SW 1271 (cell line): Measurements from ENCODE around the gene POF1B.

ENCODE experiments used
- DNase-seq, 2 experiments: peaks; one replicate each; lab custom pipeline; 2025; lab: John Stamatoyannopoulos, UW

The POF1B gene

GRCh38 chrX:85243761-85244449, 135.6 kb downstream of the POF1B start, which contains the start of the genes SATL1 and ZNF711:
Gene SATL1 (minus strand): TSS chrX:85243779. CDS start chrX:85108968, 134,811 bp downstream.
Gene ZNF711 (plus strand): TSS chrX:85243991. CDS start chrX:85247573, 3,582 bp downstream.
- DNase-seq, result peak in 1 of 2 experiments; percentile 5

GRCh38 chrX:85243155-85243554, 136.3 kb downstream of the POF1B start:
- DNase-seq, result peak in 1 of 2 experiments; percentile 0
